ENCODE results near the gene CHTF18.
"Not testable (repeated sequence)": the region's sequence is repeated elsewhere in the genome, so short reads cannot be mapped to it uniquely, and the experiment has no call there.

Gene CHTF18

GRCh38 chr16:832652-833336, 44.4 kb downstream of the CHTF18 start:
- DNase-seq: no peak

GRCh38 chr16:833411-833810, 45.0 kb downstream of the CHTF18 start:
- no peak for DNase-seq

DNA sequence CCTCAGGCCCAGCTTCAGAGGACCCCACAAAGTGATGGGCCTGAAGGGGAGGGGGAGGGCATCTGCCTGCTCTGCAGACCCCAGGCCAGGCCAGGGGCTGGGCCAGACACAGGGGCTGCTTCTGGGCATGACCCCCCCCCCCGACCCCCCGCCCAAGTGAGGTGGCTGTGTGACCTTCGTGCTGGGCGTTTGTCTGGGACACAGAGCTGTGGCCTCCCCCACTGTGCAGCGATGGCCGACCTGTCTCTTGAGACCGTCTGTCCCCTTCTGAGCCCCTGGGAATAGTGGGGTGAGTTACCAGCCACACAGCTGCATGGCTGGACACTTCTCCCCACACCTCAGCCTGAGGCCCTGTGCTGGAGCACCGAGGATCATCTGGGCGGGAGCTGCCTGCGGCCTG, 47.0 kb downstream of the CHTF18 start:
- no peak for DNase-seq

DNA sequence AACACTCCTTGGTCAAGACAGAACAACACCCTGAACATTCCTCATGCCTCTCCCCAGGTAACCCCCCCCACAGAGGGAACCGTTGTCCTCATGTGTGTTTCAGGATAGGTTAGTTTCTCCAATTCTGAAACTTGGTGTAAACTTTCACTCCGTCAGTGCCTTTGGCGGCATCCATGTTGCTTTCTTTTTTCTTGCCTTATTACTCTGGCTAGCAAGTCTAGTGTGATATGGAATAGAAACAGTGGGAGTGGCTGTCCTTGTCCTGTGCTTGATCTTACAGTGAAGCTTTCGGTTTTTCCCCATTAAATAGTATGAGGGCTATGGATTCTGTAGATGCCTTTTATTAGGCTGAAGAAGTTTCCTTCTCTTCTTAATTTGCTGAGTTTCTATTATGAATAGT, 47.8 kb downstream of the CHTF18 start:
- no peak for DNase-seq

DNA sequence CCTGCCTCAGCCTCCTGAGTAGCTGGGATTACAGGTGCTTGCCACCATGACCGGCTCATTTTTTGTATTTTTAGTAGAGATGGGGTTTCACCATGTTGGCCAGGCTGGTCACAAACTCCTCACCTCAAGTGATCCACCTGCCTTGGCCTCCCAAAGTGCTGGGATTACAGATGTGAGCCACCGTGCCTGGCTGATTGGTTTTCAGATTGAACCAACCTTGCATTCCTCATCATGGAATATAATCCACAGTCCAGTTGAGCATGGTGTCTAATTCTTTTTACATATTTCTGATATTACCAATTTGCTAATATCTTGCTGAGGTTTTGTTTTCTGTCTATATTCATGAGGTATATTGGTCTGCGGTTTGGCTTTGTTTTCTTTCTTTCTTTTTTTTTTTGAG, 48.4 kb downstream of the CHTF18 start:
- DNase-seq: not testable (repeated sequence)

GRCh38 chr16:838741-839140, 50.3 kb downstream of the CHTF18 start:
- no peak for DNase-seq

DNA sequence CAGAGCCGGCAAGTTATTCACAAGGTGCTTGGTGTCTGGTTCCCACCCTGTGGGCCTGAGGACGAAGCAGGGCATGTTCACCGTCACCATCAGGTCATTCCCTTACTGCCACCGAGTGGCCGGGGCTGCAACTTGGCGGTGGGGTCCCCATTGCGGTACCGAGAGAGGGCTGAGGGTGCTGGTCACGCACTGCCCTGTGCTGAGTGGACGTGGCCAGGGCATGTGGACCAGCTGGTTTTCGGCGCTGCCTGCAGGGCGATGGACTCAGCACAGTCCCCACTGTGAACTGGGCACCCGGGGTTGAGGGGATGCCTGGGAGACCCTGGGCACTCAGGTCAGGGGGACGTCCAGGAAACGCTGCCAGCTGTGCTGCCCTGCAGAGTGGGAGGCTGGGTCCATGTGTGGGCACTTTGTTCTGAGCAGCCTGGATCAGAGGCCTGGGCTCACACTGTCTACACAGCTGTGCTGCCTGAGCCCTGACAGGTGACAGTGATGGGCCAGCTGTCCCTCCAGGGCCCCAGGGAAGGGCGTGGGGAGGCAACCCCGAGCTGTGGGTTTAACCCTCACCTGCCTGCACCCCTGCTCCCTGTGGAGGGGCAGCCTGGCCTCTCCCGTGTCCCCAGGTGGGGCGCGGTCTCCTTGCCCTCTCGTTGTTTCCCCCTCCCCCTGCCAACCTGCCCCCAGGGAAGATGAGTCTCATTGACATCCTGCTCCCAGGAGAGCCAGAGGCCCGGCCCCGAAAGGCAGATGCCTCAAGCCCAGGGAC, 51.4 kb downstream of the CHTF18 start:
- DNase-seq: no peak

GRCh38 chr16:840561-841454, 52.4 kb downstream of the CHTF18 start:
- no peak for DNase-seq

DNA sequence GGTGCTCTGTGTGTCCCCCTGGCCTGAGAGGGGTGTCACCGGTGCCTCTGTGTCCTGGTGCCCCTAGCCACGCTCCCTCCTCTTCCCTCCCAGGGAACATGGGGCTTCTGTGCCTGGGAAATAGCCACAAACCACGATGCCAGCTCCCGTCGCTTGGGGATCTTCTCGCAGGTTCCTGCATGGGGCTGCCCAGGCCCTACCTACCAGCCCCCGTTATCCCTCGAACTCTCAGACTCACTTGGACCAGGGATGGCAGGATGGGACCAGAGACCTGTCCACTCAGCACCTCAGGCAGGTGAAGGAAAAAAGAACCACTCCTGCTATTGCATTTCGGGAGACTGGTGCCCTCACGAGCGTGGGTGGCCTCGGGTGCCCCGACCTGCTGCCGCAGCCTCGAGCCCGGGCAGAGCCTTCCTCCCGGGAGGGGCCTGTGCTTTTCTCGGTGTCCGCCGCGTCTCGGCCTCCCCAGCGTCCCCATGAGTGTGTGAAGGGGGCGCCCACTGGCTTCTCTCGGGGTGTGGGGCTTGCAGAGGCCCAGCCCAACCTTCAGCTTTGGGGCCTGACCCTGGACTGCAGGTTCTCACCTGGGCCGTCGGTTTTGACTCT, 53.1 kb downstream of the CHTF18 start:
- DNase-seq: no peak

DNA sequence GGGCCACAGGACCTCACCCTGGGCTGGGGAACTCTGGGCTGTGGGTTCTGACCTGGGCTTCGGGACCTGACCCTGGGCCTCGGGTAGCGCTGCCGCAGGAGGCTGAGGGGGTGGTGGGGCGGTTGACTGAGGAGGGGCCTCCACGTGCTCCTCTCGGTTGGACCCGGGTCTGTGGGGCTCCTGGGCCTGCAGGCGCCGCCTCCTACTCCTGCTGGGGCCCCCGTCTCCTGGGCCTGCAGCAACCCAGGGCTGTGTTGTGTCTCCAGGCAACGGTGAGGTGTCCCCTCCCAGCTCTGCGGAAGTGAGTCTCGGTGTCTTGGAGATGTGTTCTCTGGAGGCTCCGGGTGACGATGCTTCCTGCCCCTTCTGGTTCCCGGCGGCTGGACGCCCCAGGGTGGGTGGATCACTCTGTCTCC, 53.6 kb downstream of the CHTF18 start:
- no peak for DNase-seq

GRCh38 chr16:842711-843560, 54.5 kb downstream of the CHTF18 start:
- no peak for DNase-seq

DNA sequence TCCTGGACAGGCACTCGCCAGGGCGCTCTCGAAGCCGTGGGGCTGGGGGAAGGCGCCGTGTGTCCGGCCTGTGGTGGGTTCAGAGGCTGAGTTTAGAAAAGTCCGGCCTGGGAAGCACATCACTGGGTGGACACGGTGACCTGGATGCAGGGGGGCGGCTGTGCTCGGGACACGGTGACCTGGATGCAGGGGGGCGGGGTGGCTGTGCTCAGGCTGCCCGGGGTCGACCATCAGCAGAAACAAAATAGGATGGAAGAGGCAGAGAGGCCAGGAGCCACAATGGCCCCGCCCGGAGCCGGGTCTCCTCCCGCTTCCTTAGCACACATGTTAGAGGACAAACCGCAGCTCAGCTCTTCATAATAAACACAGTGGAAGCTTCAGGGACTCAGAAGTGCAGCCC, 55.4 kb downstream of the CHTF18 start:
- no peak for DNase-seq

DNA sequence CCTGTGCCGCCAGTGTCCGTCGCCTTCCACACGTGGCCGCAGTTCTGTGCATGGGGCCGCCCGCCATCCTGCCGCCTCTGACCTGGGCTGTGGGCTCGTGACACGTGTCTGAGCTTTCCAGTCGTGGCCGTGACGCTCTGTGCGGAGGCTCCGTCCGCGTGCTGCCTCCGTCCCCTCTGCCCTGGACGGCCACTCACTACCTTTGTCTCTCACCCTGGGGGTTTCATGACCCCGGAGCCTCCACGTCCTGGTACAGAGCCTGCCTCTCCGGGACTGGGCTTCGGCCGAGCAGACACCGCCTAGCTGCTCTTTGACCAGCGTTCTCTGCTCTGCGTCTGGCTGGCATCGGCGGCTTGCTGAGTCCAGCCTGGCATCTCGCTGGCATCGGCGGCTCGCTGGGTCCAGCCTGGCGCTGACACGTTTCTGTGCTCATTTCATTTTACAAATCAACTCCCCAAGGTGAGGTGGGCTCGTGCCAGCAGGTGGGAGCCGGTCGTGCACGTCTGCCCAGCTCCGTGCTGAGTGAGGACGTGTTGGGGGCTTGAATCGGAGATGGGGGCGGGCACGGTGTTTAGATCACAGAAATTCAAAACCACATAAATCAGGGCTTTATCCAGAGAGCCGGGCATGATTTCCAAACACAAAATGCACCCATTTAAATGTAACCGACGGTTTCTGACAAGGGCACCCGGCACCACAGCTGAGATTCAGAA, 56.4 kb downstream of the CHTF18 start:
- DNase-seq: no peak

GRCh38 chr16:845351-845745, 56.9 kb downstream of the CHTF18 start:
- no peak for DNase-seq

DNA sequence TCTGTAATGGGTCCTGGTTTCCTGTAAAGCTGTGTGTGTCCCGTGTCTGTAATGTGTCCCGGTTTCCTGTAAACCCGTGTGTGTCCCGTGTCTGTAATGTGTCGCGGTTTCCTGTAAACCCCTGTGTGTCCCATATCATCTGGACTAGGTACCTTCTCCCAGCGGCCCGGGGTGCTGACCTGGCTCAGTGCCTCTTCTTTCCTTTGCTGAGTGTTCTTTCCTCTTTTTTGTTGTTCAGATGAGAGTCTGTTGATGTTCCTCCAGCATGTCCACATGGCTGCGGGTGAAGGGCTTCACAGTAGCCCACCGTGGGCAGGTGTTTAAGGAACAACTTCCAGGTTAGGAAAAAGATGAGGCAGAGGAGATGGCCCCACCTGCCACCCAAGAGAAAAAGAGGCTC, 58.7 kb downstream of the CHTF18 start:
- DNase-seq: no peak

Measured in activated naive CD4-positive, alpha-beta T cell (primary cell).